Mucosa of stomach (tissue), 1 donor: ENCODE measurements around the gene GLRA2.

Experiments used
- H3K27me3 ChIP-seq: one replicate; pipeline ENCODE4 v1.7.0; 2013; ENCODE audit warnings: mild to moderate bottlenecking, low read length; ENCODE audit not compliant: control insufficient read depth, insufficient read depth
- H3K36me3 ChIP-seq: one replicate; pipeline ENCODE4 v1.7.0; 2013; ENCODE audit warnings: low read length; ENCODE audit not compliant: control insufficient read depth, insufficient read depth
- H3K4me1 ChIP-seq: one replicate; pipeline ENCODE4 v1.7.0; 2013; ENCODE audit warnings: mild to moderate bottlenecking, low read length; ENCODE audit not compliant: control insufficient read depth, insufficient read depth
- H3K4me3 ChIP-seq: one replicate; pipeline ENCODE4 v1.7.0; 2013; ENCODE audit warnings: low read length
- H3K9ac ChIP-seq: one replicate; pipeline ENCODE4 v1.7.0; 2013; ENCODE audit warnings: mild to moderate bottlenecking, low read length, moderate library complexity
- H3K9me3 ChIP-seq: one replicate; pipeline ENCODE4 v1.7.0; 2013; ENCODE audit warnings: mild to moderate bottlenecking, low read length, moderate library complexity; ENCODE audit not compliant: control insufficient read depth
- donor health status: Pancreatic carcinoma.

The GLRA2 gene

DNA sequence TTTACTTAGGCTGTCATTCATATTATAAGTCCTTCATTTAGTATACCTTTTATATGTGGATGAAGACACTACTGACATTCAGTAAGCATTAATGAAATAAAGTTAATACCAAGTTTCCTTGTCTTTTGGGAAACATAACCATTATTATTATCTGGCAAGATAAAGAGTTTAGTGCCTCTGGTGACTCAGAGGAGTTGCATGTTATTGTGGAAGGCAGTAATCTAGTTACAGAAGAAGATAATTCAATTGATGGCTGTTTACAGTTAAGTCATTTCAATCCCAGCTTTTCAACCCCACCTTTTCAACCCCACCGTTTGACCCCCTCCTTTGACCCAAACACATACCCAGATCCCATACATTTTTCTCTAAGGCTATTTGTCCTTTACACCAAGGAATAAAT lies 199.7 kb downstream of the GLRA2 start:
- no peak overlapping the region for H3K9ac ChIP-seq
- H3K9me3 ChIP-seq = no peaks in the 10 kb centered on the region
- no peak overlapping the region for H3K4me3 ChIP-seq
- H3K36me3 ChIP-seq = no peaks in the 10 kb centered on the region
- no peaks in the 10 kb centered on the region for H3K4me1 ChIP-seq
- H3K27me3 ChIP-seq = no peaks in the 10 kb centered on the region

DNA sequence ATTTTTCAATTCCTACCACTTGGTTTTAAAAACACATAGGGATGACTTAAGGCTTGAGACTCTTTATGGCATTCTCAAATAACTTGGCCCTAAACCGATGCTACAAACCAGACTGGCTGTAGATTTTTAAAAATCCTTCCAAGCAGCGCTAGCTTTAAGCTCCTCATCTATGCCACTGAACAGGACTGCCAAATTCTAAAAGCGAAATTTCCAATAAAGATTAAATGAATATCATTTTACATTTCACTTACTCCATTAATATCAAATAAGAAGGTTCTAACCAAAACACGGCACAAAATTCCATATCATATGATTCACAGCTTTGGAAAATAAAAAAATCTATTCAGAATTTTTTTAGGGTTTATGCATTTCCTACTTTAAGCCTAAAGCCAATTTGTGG lies 209.3 kb downstream of the GLRA2 start:
- H3K27me3 ChIP-seq = no peaks in the 10 kb centered on the region
- no peaks in the 10 kb centered on the region for H3K9me3 ChIP-seq
- H3K4me1 ChIP-seq = no peaks in the 10 kb centered on the region
- H3K36me3 ChIP-seq = no peaks in the 10 kb centered on the region
- no peak overlapping the region for H3K4me3 ChIP-seq
- no peak overlapping the region for H3K9ac ChIP-seq

- no peak overlapping the region for H3K9ac ChIP-seq
- H3K4me3 ChIP-seq = no peak overlapping the region
- no peaks in the 10 kb centered on the region for H3K4me1 ChIP-seq
- H3K9me3 ChIP-seq = no peaks in the 10 kb centered on the region
- H3K36me3 ChIP-seq = no peaks in the 10 kb centered on the region
- H3K27me3 ChIP-seq = no peaks in the 10 kb centered on the region
Observed at GRCh38 chrX:14753441-14753840, 224.1 kb downstream of the GLRA2 start.

DNA sequence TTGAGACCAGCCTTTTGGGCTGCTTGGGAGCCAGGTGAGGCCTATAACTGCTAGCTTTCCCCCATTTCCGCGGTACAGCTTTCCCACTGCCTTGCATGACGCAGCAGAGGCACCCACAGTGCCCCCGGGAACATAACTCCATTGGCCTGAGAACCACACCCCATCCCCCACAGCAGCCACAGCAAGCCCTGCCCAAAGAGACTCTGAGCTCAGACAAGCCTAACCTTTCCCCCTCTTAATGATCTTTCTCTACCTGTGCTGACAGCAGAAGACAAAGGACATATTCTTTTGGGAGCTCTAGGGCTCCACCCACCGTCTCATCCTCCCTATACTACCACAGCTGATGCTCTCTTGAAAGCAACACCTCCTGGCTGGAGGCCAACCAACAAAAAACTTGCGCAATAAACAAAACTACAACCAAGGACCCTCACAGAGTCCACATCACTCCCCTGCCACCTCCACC lies 228.7 kb downstream of the GLRA2 start:
- no peaks in the 10 kb centered on the region for H3K9me3 ChIP-seq
- H3K9ac ChIP-seq = no peak overlapping the region
- H3K4me1 ChIP-seq = no peaks in the 10 kb centered on the region
- no peaks in the 10 kb centered on the region for H3K36me3 ChIP-seq
- no peaks in the 10 kb centered on the region for H3K27me3 ChIP-seq
- no peak overlapping the region for H3K4me3 ChIP-seq

- Histone ChIP-seq H3K27me3 (no peaks in the 10 kb centered on the region), H3K4me3 (no peak overlapping the region), H3K36me3 (no peaks in the 10 kb centered on the region), H3K4me1 (no peaks in the 10 kb centered on the region), H3K9ac (no peak overlapping the region), H3K9me3 (no peaks in the 10 kb centered on the region)
Observed at GRCh38 chrX:14775416-14775815, 246.1 kb downstream of the GLRA2 start.

DNA sequence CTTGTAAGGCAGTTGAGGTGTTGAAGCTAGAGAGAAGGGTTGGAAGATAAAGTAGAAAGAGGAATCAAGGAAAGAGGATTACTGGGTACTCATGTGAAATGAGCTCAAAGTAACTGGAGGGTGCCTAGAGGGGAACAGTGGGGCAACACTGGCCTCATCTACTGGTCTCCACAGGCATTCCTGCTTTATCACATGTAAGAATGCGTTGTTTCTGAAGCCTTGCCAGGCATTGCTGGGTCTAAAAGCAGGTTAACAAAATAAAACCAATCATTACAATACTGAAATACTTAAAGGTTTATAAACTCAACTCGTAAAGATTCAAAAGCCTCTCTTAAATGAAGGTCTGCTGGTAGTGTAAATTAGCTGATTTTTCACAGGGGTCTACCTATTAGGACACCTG lies 247.6 kb downstream of the GLRA2 start:
- no peak overlapping the region for H3K4me3 ChIP-seq
- no peaks in the 10 kb centered on the region for H3K9me3 ChIP-seq
- no peaks in the 10 kb centered on the region for H3K27me3 ChIP-seq

GRCh38 chrX:14777525-14777924 lies 248.2 kb downstream of the GLRA2 start:
- Histone ChIP-seq H3K36me3 (no peaks in the 10 kb centered on the region), H3K9me3 (no peaks in the 10 kb centered on the region), H3K4me1 (no peaks in the 10 kb centered on the region), H3K27me3 (no peaks in the 10 kb centered on the region), H3K9ac (no peak overlapping the region), H3K4me3 (no peak overlapping the region)

More for the DNA sequence above, 247.6 kb downstream of the GLRA2 start:
- Histone ChIP-seq H3K36me3 (no peaks in the 10 kb centered on the region), H3K9ac (no peak overlapping the region), H3K4me1 (no peaks in the 10 kb centered on the region)

DNA sequence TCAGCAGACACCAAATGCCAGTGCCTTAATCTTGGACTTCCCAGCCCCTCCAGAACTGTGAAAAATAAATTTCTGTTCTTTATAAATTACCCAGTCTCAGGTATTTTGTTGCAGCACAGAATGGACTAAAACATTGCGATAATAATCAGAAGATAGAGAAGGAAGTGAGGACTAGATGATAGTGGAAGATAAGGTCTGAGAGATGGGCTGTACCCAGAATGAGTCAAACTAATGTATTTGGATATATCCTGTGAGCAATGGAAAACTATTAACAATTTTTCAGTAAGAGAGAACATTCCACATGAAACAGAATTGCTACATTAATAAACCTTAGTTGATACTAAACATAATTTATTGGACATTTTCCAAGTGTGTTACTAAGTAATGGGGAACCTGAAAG lies 250.2 kb downstream of the GLRA2 start:
- no peaks in the 10 kb centered on the region for H3K36me3 ChIP-seq
- H3K27me3 ChIP-seq = no peaks in the 10 kb centered on the region
- H3K9me3 ChIP-seq = no peaks in the 10 kb centered on the region
- H3K9ac ChIP-seq = no peak overlapping the region
- H3K4me3 ChIP-seq = no peak overlapping the region
- H3K4me1 ChIP-seq = no peaks in the 10 kb centered on the region
